ENCODE results near the gene TTYH2.

The TTYH2 gene

GRCh38 chr17:74194682-74195081, 18.7 kb upstream of the TTYH2 start:
- DNase-seq, result no peak

- DNase-seq, result no peak
These were observed 16.6 kb upstream of the TTYH2 start for GRCh38 chr17:74196541-74197317.

GRCh38 chr17:74197801-74198200, 15.6 kb upstream of the TTYH2 start:
- no peak for DNase-seq

GRCh38 chr17:74198694-74199093, 14.7 kb upstream of the TTYH2 start:
- DNase-seq, result no peak

GRCh38 chr17:74199306-74200092, 13.9 kb upstream of the TTYH2 start:
- peak; percentile 64 to 75 for DNase-seq

- no peak for DNase-seq
These were observed 13.3 kb upstream of the TTYH2 start for GRCh38 chr17:74200112-74200511.

GRCh38 chr17:74201250-74201649, 12.1 kb upstream of the TTYH2 start:
- DNase-seq, result peak; percentile 74 to 83

- no peak for DNase-seq
These were observed 11.4 kb upstream of the TTYH2 start for GRCh38 chr17:74201948-74202347.

- DNase-seq, result no peak
These were observed 10.4 kb upstream of the TTYH2 start for GRCh38 chr17:74202938-74203337.

GRCh38 chr17:74203439-74204240, 9.7 kb upstream of the TTYH2 start, which contains the start of gene RPL38:
TSS of gene RPL38 (plus strand) at chr17:74203678. CDS start at chr17:74203956, 278 bp downstream.
- peak; percentile 98 to 99 for DNase-seq

- DNase-seq, result no peak
These were observed 8.9 kb upstream of the TTYH2 start for GRCh38 chr17:74204474-74204873.

GRCh38 chr17:74205274-74205673, 8.1 kb upstream of the TTYH2 start:
- DNase-seq, result no peak

GRCh38 chr17:74206332-74206818, 7.0 kb upstream of the TTYH2 start:
- no peak for DNase-seq

GRCh38 chr17:74210191-74211140, 2.9 kb upstream of the TTYH2 start:
- peak; percentile 45 to 61 for DNase-seq

- DNase-seq, result no peak
These were observed 2.0 kb upstream of the TTYH2 start for GRCh38 chr17:74211141-74211911.

GRCh38 chr17:74211912-74212208, 1.5 kb upstream of the TTYH2 start:
- no peak for DNase-seq

- DNase-seq, result no peak
These were observed 1.0 kb upstream of the TTYH2 start for GRCh38 chr17:74212209-74212912.

- DNase-seq, result peak; percentile 6 to 29
These were observed 555 bp downstream of the TTYH2 start for GRCh38 chr17:74213861-74214391.

- DNase-seq, result no peak
These were observed 1.3 kb downstream of the TTYH2 start for GRCh38 chr17:74214484-74215341.

All from NCI-H2081 (cell line).